A549 (cell line): ENCODE measurements around the gene MACC1.

Experiments
- EP300 ChIP-seq, 2 experiments: fragments of >200 bp; sonication (Bioruptor Twin); formaldehyde crosslinking; IDR thresholded peaks; 2 replicates in 1 of 2; 3 replicates in 1 of 2; pipeline ENCODE4 v1.6.1; 2016 to 2017
- MAFK ChIP-seq: fragments of 450-650 bp; IDR thresholded peaks from 2 replicates; pipeline ENCODE4 v1.6.1; 2014; ENCODE audit not compliant: partially characterized antibody
- RAD21 ChIP-seq, 2 experiments: fragments of >200 bp in 1 of 2; sonication (Bioruptor Twin) in 1 of 2; formaldehyde crosslinking in 1 of 2; IDR thresholded peaks in 1 of 2; conservative IDR thresholded peaks in 1 of 2; 2 replicates in 1 of 2; 3 replicates in 1 of 2; pipeline ENCODE4 v1.6.1; 2012 to 2018; ENCODE audit warnings: inconsistent platforms in 1 of 2
- RFX5 ChIP-seq: fragments of 450-650 bp; IDR thresholded peaks from 2 replicates; pipeline ENCODE4 v1.7.1; 2014; ENCODE audit warnings: antibody characterized with exemption, mild to moderate bottlenecking, moderate library complexity
- TF ChIP-seq, protein P1 (sequence below): fragments of >200 bp; sonication (Bioruptor Twin); formaldehyde crosslinking; IDR thresholded peaks from 3 replicates; pipeline ENCODE4 v1.5.1; 2016
- TF ChIP-seq, protein P2 (sequence below): IDR thresholded peaks from 2 replicates; pipeline ENCODE4 v1.6.1; 2012
- TF ChIP-seq, protein P3 (sequence below): fragments of 150-350 bp; IDR thresholded peaks from 2 replicates; pipeline ENCODE4 v1.6.1; 2014; ENCODE audit warnings: low read depth, mild to moderate bottlenecking, low read length

DNA sequence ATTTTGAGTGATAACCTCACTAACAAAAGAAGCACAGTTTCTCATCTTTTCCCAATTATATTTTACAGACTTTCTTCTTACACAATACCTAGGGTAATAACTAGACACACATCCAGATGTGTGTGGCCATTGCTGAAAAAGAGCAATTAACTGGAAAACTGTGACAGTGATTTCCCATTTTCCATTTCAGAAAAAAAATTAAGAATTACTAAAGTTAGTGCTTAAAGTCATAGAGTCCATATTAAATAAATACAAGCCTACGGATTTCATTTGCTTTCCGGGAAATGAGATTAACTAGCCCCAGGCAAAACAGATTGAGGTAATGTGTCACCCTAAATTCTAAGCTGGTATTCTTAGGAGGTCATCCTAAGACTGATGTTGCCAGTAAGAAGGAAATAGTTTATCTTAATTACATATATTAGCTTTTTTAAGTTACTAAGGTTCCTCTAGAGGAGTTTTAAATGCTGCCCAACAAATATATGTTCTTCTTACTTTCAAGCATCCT is 10.2 kb upstream of the MACC1 start:
- TF ChIP-seq, protein P1, sequence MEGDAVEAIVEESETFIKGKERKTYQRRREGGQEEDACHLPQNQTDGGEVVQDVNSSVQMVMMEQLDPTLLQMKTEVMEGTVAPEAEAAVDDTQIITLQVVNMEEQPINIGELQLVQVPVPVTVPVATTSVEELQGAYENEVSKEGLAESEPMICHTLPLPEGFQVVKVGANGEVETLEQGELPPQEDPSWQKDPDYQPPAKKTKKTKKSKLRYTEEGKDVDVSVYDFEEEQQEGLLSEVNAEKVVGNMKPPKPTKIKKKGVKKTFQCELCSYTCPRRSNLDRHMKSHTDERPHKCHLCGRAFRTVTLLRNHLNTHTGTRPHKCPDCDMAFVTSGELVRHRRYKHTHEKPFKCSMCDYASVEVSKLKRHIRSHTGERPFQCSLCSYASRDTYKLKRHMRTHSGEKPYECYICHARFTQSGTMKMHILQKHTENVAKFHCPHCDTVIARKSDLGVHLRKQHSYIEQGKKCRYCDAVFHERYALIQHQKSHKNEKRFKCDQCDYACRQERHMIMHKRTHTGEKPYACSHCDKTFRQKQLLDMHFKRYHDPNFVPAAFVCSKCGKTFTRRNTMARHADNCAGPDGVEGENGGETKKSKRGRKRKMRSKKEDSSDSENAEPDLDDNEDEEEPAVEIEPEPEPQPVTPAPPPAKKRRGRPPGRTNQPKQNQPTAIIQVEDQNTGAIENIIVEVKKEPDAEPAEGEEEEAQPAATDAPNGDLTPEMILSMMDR: no peak
- TF ChIP-seq RFX5 (no peak), EP300 (IDR thresholded peaks at IDR 0.05) (no peak), MAFK (no peak), RAD21 (conservative IDR thresholded peaks at IDR 0.05 in 1 of 2, IDR thresholded peaks at IDR 0.05 in 1 of 2) (no peak)
- TF ChIP-seq, protein P2, sequence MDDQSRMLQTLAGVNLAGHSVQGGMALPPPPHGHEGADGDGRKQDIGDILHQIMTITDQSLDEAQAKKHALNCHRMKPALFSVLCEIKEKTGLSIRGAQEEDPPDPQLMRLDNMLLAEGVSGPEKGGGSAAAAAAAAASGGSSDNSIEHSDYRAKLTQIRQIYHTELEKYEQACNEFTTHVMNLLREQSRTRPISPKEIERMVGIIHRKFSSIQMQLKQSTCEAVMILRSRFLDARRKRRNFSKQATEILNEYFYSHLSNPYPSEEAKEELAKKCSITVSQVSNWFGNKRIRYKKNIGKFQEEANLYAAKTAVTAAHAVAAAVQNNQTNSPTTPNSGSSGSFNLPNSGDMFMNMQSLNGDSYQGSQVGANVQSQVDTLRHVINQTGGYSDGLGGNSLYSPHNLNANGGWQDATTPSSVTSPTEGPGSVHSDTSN: no peak
- TF ChIP-seq, protein P3, sequence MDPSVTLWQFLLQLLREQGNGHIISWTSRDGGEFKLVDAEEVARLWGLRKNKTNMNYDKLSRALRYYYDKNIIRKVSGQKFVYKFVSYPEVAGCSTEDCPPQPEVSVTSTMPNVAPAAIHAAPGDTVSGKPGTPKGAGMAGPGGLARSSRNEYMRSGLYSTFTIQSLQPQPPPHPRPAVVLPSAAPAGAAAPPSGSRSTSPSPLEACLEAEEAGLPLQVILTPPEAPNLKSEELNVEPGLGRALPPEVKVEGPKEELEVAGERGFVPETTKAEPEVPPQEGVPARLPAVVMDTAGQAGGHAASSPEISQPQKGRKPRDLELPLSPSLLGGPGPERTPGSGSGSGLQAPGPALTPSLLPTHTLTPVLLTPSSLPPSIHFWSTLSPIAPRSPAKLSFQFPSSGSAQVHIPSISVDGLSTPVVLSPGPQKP: no peak
